ENCODE measurements around the gene SPTBN4. TPM values are rescaled to one million over a fixed set of nuclear protein-coding genes. Genes with fewer than 3 reads are reported as not detected.

SPTBN4 gene
- polyA plus RNA-seq, 1 of the 3 experiments (the other 2 are of a cell fraction): 3.1 TPM

GRCh38 chr19:40616178-40616577 lies 149.4 kb downstream of the SPTBN4 start:
- no peak overlapping the region for H2AFZ ChIP-seq (ENCODE audit: low read depth)
- no peak overlapping the region for H3K27ac ChIP-seq (ENCODE audit: low read depth in 2 of 2, low read length in 1 of 2)
- H4K20me1 ChIP-seq (ENCODE audit: insufficient read depth): no peaks in the 10 kb centered on the region
- no peaks in the 10 kb centered on the region for H3K9me2 ChIP-seq
- H3K4me3 ChIP-seq (ENCODE audit: low read depth in 2 of 2, low read length in 1 of 2): no peak overlapping the region
- H3K4me1 ChIP-seq (ENCODE audit: control insufficient read depth in 1 of 2, insufficient read depth in 2 of 2, low read depth in 1 of 2, low read length in 1 of 2): peaks cover 0 to 11% of the 10 kb centered on the region in 2 experiments; a peak in 1 of 4 replicates
- H3K9me3 ChIP-seq: no peaks in the 10 kb centered on the region
- H3K79me2 ChIP-seq (ENCODE audit: insufficient read depth): no peaks in the 10 kb centered on the region
- H3K4me2 ChIP-seq: no peak overlapping the region
- ChIA-PET POLR2A (interaction anchor here (0.6 to 1.0 kb wide), 3 partner anchors 11 to 29 kb away, joined by 3 to 4 read pairs (median 3); no protein-coding TSS in a partner anchor), CTCF (interaction anchor here (1.7 to 12.8 kb wide), 2 partner anchors 13 to 17 kb away, joined by 11 to 155 read pairs; no protein-coding TSS in a partner anchor)
- no peaks in the 10 kb centered on the region for H3K36me3 ChIP-seq (replicated peaks in 1 of 2; ENCODE audit: control insufficient read depth in 1 of 2, insufficient read depth in 2 of 2, low read length in 1 of 2)
- 78% methylated on average over 5 of the region's 5 CpGs for WGBS (ENCODE audit: low lambda C conversion rate)
- no peak for TF ChIP-seq TAF1 (IDR thresholded peaks at IDR 0.05; ENCODE audit: borderline replicate concordance, low read depth, low read length)
- TF ChIP-seq RAD21 (IDR thresholded peaks at IDR 0.05; ENCODE audit: low read length): no peak
- TF ChIP-seq REST (IDR thresholded peaks at IDR 0.05; ENCODE audit: low read depth, low read length): no peak
- no peak for TF ChIP-seq TEAD4 (IDR thresholded peaks at IDR 0.05; ENCODE audit: borderline replicate concordance, insufficient read depth)
- TF ChIP-seq USF2 (IDR thresholded peaks at IDR 0.05; ENCODE audit: borderline replicate concordance, low read depth, low read length): no peak
- TF ChIP-seq RFX5 (IDR thresholded peaks at IDR 0.05; ENCODE audit: low read length): no peak
- no peak for TF ChIP-seq FOSL2 (IDR thresholded peaks at IDR 0.05; ENCODE audit: borderline replicate concordance, low read depth)
- no peak for TF ChIP-seq ELF1 (IDR thresholded peaks at IDR 0.05)
- no peaks in the 10 kb centered on the region for H3K27me3 ChIP-seq (ENCODE audit: insufficient read depth)
- no peak for DNase-seq
- no peaks in the 10 kb centered on the region for H3F3A ChIP-seq (replicated peaks; ENCODE audit: insufficient read depth)
- H3K9ac ChIP-seq: no peak overlapping the region

GRCh38 chr19:40616941-40617340 lies 150.1 kb downstream of the SPTBN4 start:
- Histone ChIP-seq H3K4me2 (no peak overlapping the region), H3K27me3 (ENCODE audit: insufficient read depth) (no peaks in the 10 kb centered on the region), H3K36me3 (replicated peaks in 1 of 2; ENCODE audit: control insufficient read depth in 1 of 2, insufficient read depth in 2 of 2, low read length in 1 of 2) (no peaks in the 10 kb centered on the region), H3F3A (replicated peaks; ENCODE audit: insufficient read depth) (no peaks in the 10 kb centered on the region), H3K4me1 (ENCODE audit: control insufficient read depth in 1 of 2, insufficient read depth in 2 of 2, low read depth in 1 of 2, low read length in 1 of 2) (peaks cover 0 to 3% of the 10 kb centered on the region in 2 experiments; a peak in 1 of 4 replicates), H2AFZ (ENCODE audit: low read depth) (no peak overlapping the region), H3K27ac (ENCODE audit: low read depth in 2 of 2, low read length in 1 of 2) (no peak overlapping the region), H3K79me2 (ENCODE audit: insufficient read depth) (no peaks in the 10 kb centered on the region), H3K9me2 (no peaks in the 10 kb centered on the region), H4K20me1 (ENCODE audit: insufficient read depth) (no peaks in the 10 kb centered on the region), H3K4me3 (ENCODE audit: low read depth in 2 of 2, low read length in 1 of 2) (no peak overlapping the region), H3K9ac (no peak overlapping the region), H3K9me3 (no peaks in the 10 kb centered on the region)
- WGBS (ENCODE audit: low lambda C conversion rate): 90% methylated on average over 16 of the region's 17 CpGs
- ChIA-PET POLR2A (no interaction called here), CTCF (interaction anchor here (1.7 to 12.8 kb wide), 2 partner anchors 14 to 16 kb away, joined by 11 to 155 read pairs; no protein-coding TSS in a partner anchor)
- no peak for DNase-seq
- TF ChIP-seq USF2 (IDR thresholded peaks at IDR 0.05; ENCODE audit: borderline replicate concordance, low read depth, low read length) (no peak), JUND (IDR thresholded peaks at IDR 0.05) (no peak), PBX3 (IDR thresholded peaks at IDR 0.05) (no peak), CTCF (IDR thresholded peaks at IDR 0.05) (no peak), TAF1 (IDR thresholded peaks at IDR 0.05; ENCODE audit: borderline replicate concordance, low read depth, low read length) (no peak), EP300 (IDR thresholded peaks at IDR 0.05; ENCODE audit: borderline replicate concordance in 1 of 2, low read depth in 1 of 2, low read length in 1 of 2) (no peak), IRF3 (IDR thresholded peaks at IDR 0.05; ENCODE audit: low read depth, low read length) (no peak), TCF12 (IDR thresholded peaks at IDR 0.05) (no peak), ELF1 (IDR thresholded peaks at IDR 0.05) (no peak)
